PFSK-1 (cell line): ENCODE data around the gene KATNAL2.

Source experiments
- FOXP2 ChIP-seq: optimal IDR thresholded peaks from 2 replicates; pipeline ENCODE3; 2011; ENCODE audit warnings: borderline replicate concordance, control low read depth, inconsistent platforms; ENCODE audit not compliant: insufficient read depth; ENCODE audit errors: extremely low read length, extremely low read depth
- POLR2AphosphoS5 ChIP-seq: IDR thresholded peaks from 2 replicates; pipeline ENCODE4 v1.6.1; 2012; ENCODE audit warnings: low read depth, mild to moderate bottlenecking, control low read depth, low read length, moderate library complexity
- SIN3A ChIP-seq: IDR thresholded peaks from 2 replicates; pipeline ENCODE4 v1.6.1; 2012; ENCODE audit warnings: mild to moderate bottlenecking, low read length, moderate library complexity, borderline replicate concordance; ENCODE audit not compliant: insufficient read depth
- TAF1 ChIP-seq: IDR thresholded peaks from 2 replicates; pipeline ENCODE4 v1.6.1; 2012; ENCODE audit warnings: low read length, control low read depth, borderline replicate concordance; ENCODE audit not compliant: insufficient read depth
- TF ChIP-seq, protein P1 (sequence below), 2 experiments: IDR thresholded peaks; 2 replicates each; pipeline versions ENCODE4 v1.6.1 to v1.8.0; 2011 to 2012; ENCODE audit warnings: low read depth in 2 of 2, low read length in 2 of 2, control low read depth in 1 of 2, inconsistent platforms in 1 of 2, mild to moderate bottlenecking in 1 of 2, moderate library complexity in 1 of 2; ENCODE audit not compliant: insufficient read depth in 1 of 2

GRCh38 chr18:47075098-47075883 lies 157.9 kb downstream of the KATNAL2 start:
- TF ChIP-seq TAF1 = no peak
- no peak for TF ChIP-seq POLR2AphosphoS5
- no peak for TF ChIP-seq SIN3A
- TF ChIP-seq, protein P1, sequence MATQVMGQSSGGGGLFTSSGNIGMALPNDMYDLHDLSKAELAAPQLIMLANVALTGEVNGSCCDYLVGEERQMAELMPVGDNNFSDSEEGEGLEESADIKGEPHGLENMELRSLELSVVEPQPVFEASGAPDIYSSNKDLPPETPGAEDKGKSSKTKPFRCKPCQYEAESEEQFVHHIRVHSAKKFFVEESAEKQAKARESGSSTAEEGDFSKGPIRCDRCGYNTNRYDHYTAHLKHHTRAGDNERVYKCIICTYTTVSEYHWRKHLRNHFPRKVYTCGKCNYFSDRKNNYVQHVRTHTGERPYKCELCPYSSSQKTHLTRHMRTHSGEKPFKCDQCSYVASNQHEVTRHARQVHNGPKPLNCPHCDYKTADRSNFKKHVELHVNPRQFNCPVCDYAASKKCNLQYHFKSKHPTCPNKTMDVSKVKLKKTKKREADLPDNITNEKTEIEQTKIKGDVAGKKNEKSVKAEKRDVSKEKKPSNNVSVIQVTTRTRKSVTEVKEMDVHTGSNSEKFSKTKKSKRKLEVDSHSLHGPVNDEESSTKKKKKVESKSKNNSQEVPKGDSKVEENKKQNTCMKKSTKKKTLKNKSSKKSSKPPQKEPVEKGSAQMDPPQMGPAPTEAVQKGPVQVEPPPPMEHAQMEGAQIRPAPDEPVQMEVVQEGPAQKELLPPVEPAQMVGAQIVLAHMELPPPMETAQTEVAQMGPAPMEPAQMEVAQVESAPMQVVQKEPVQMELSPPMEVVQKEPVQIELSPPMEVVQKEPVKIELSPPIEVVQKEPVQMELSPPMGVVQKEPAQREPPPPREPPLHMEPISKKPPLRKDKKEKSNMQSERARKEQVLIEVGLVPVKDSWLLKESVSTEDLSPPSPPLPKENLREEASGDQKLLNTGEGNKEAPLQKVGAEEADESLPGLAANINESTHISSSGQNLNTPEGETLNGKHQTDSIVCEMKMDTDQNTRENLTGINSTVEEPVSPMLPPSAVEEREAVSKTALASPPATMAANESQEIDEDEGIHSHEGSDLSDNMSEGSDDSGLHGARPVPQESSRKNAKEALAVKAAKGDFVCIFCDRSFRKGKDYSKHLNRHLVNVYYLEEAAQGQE (IDR thresholded peaks at IDR 0.05; ENCODE audit: insufficient read depth in 1 of 2, low read depth in 2 of 2, low read length in 2 of 2) = no peak
- TF ChIP-seq FOXP2 = no peak
